GM21619 (cell line): ENCODE measurements around the gene CALY.

Experiments
- ATAC-seq: cut with Tn5 transposase; IDR thresholded peaks from one replicate; pipeline ENCODE4 v1.9.1; 2021; ENCODE audit not compliant: unreplicated experiment

The CALY gene

DNA sequence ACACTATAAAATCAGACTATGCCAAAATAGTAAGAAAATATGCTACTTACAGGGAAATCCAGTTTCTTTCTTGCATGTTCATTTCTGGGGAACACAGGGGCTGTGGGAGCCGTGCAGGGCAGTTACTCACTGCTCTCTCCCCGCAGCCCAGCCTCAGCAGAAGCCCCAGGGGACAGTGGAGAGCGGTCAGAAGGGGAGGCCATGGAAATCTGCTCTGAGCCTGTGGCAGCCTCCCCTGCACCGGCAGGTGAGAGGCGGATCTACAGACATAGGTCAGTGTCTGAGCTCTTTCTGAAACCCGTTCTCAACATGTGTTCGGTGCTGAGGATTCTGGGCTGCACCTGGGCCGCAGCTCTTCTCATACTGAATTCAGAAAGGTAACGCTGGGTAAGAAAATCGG, 25.1 kb downstream of the CALY start:
- no peak for ATAC-seq

DNA sequence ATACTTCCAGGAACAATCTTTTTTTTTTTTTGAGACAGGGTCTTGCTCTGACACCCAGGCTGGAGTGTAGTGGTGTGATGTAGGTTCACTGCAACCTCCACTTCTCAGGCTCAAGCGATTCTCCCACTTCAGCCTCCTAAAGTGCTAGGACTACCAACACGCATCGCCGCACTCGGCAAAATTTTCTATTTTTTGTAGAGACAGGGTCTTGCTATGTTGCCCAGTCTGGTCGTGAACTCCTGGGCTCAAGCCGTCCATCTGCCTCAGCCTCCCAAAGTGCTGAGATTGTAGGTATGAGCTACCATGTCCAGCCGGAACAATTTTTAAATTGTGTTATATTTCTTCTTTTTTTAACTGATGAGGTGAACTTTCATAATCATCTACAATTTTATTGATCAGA, 25.9 kb downstream of the CALY start:
- no peak for ATAC-seq

- no peak for ATAC-seq
Observed at GRCh38 chr10:133310399-133310755, 26.3 kb downstream of the CALY start.

DNA sequence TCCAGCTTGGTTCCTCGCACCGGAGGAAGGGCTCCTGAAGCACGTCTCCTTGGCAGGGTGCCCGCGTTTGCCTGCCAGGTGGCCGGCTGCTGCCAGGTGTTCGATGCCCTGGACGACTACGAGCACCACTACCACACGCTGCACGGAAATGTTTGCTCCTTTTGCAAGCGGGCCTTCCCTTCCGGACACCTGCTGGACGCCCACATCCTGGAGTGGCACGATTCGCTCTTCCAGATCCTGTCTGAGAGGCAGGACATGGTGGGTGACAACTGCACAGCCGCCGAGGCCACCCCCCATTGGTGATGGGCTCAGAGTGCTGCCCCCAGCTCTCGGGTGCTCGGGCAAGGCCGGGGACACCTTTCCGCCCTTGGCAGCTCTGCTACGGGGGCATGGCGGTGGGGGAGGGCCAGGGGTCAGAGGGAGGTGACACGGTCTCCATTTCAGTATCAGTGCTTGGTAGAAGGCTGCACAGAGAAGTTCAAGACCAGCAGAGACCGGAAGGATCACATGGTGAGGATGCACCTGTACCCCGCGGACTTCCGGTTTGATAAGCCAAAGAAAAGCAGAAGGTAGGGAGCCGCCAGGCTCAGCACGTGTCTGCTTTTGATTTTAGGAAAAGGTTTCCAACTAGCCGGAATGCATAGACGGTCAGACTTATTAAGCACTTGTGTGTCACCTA, 26.8 kb downstream of the CALY start:
- ATAC-seq = no peak

GRCh38 chr10:133309100-133309719, 27.5 kb downstream of the CALY start:
- ATAC-seq = peak; percentile 66

GRCh38 chr10:133308421-133309099, 28.1 kb downstream of the CALY start, which contains the start of the genes TUBGCP2 and ZNF511:
Gene TUBGCP2, minus strand, starts transcription at chr10:133308872. Its CDS starts 5,931 bp downstream, at chr10:133302941.
Gene ZNF511, plus strand, starts transcription at chr10:133308914. Its CDS starts 30 bp downstream, at chr10:133308944.
- peak; percentile 80 for ATAC-seq

DNA sequence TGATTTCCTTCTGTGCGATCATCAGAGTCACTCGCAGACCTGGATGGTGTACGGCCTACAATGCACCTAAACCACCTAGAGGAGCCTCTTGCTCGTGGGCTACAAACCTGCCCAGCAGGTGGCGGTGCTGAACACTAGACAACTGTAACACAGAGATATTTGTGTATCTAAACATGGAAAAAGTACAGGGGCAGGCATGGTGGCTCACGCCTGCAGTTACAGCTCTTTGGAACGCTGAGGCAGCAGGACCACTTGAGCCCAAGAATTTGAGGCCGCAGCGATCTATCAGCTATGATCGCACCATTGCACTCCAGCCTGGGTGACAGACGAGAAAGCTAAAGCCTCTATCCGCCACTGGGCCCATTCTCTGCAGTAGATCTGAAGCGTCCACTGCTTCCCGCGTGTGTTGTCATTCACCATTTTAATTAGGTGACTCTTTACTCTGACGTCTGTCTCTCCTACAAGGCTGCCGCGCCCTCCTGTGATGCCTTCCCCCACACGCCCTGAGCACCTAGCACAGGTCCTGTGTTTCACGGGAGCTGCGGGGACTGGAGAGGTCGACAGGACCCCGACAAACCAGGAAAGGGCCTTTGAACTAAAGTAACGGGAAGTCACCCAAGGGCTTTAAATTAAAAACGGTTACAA, 28.8 kb downstream of the CALY start:
- peak; percentile 41 for ATAC-seq

DNA sequence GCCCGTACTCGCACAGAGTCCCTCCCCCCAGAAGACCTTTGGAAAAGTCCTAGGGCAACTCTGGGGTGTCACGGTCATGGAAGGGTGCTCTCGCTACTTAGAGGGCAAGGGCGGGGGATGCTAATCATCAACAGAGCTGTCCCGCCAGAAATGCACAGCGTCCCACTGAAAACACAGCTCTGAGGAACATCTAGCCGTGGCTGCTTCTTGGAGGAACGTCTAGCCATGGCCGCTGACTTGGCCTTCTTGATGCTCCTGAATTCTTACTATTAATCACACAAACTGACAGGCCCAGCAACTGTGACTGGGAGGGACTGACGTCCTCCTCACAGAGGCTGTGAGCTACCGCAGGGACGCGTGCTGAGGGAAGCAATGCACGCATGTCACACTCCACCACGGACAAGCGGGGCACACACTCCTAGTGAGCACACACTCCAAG, 29.7 kb downstream of the CALY start:
- ATAC-seq = no peak

- no peak for ATAC-seq
Observed at GRCh38 chr10:133306097-133306476, 30.6 kb downstream of the CALY start.

DNA sequence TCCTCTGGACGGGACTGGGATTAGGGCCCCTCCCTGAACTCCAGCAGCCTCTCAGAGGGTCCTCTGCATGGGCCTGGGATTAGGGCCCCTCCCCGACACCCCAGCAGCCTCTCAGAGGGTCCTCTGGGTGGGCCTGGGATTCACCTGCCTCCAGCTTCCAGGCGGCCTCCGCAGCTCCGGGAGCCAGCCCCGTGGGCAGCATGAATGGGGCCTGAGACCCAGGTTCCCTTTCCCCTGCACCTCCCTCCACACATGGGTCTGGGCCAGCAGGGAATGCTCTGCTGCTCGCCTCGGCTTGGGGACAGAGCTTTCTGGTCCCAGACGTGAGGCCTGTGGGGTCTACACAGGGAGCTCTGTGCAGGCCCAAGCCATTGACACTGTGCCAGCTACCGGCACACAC, 33.5 kb downstream of the CALY start:
- no peak for ATAC-seq

GRCh38 chr10:133302230-133302629, 34.5 kb downstream of the CALY start:
- ATAC-seq = no peak

GRCh38 chr10:133299738-133300137, 37.0 kb downstream of the CALY start:
- ATAC-seq = no peak

DNA sequence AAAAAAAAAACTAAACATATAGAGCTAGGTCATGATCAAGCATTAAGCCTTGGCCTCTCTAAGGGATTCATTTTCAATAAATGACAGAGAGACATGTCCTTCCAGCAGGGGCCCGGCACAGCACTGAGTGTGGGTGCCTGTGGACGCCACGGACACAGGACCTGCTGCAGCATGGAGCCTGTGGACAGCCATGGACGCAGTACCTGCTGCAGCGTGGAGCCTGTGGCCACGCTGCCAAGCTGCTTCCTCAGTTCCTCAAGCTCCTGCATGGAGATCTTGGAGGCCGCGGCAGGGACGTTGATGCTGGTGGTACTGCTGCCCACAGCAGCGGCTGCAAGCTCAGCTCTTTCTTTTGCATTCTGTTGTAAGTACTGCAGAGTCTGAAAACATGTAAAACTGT, 37.5 kb downstream of the CALY start:
- no peak for ATAC-seq

GRCh38 chr10:133298466-133298865, 38.2 kb downstream of the CALY start:
- no peak for ATAC-seq

DNA sequence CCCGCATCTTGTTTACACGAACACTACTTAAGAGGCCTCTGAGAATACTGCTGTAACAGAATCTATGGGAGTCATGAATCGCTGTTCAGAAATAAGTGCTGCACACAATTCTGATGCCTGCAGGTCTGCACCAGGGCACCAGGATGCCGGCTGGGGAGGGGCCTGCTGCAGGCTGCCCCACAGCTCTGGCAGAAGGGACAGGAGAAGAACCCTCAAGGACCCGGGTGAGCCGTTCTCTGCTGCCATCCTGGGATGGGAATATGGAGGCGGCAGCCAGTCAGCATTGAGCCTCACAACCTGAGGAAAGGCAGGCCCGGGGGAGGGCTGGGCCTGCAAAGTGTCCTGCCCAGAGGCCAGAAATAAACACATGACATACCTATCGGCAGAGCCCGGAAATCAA, 39.2 kb downstream of the CALY start:
- ATAC-seq = no peak

- no peak for ATAC-seq
Observed at GRCh38 chr10:133295426-133296320, 41.0 kb downstream of the CALY start.

GRCh38 chr10:133294189-133294588, 42.5 kb downstream of the CALY start:
- ATAC-seq = no peak

DNA sequence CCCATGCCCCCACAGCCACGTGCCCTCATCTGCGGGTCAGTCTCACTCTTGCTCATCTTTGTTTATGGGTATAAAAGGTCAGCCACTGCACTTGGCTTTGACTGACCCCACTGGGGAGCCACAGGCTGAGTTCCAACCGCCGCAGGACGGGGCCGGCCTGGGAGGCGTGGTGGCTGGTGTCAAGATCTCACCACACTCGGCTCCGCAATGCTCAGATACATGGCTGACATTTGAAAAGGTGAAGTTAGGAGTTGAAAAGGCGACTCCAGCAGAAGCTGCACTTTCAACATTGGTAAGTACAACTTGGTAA, 42.9 kb downstream of the CALY start:
- no peak for ATAC-seq

DNA sequence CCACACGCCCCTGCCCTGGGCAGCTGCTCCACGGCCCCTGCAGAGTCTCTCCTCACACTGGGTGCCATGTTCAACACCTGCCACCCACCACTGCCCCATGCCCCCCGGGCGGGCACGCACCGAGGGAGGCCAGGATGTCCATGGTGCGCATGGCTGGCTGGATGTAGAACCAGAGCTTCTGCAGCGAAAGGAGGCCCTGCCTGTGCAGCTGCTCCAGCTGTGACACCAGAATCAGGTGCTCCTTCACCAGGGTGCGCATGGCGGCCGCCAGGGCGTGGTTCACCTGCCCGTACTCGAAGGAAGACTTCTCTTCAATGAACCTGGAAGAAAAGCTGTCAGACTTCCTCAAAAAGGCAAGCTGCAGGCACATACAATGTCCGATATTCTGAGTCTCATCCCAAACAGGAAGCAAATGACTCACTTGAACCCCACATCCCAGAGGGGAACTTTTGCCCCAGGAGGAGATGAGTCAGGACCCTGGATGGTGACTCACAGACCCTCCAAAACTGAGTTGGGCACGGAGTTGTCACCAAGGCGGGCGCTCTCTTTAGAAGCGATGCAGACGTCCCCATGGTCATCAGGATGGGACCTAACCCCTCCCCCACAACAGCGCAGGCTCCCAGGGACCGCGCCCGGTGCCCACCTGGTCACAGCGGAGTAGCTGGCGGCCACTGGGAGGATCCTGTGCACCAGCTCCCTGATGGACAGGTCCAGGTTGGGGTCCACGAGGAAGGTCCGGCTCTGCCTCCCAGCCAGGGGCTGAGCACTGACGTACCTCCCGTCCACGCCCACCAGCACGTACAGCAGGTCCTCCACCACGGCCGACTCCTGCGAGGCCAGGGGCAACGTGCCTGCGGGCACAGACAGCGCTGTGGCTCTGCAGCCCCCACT, 43.5 kb downstream of the CALY start:
- ATAC-seq = no peak

GRCh38 chr10:133289761-133290160, 46.9 kb downstream of the CALY start:
- ATAC-seq = no peak
